ENCODE results near the gene GALNS. TPM values are rescaled to one million over a fixed set of nuclear protein-coding genes. Genes with fewer than 3 reads are reported as not detected.

The GALNS gene
- total and polyA plus RNA-seq, 2 of the 13 experiments (the other 11 are each of a cell fraction or from before 2014, with no cell fraction given): 9.2 to 9.8 TPM

- TF ChIP-seq PRDM10 (CRISPR knock-in tag; IDR thresholded peaks at IDR 0.05; ENCODE audit: low read depth) (peak; percentile 79; the same call in 1 of the 2 replicates), DR1 (CRISPR knock-in tag; IDR thresholded peaks at IDR 0.05) (peak; percentile 55; the same call in 1 of the 2 replicates), CREM (IDR thresholded peaks at IDR 0.05) (no peak; the same call in 1 of the 2 replicates), CREM (CRISPR knock-in tag; IDR thresholded peaks at IDR 0.05) (no peak), ZNF331 (CRISPR knock-in tag; IDR thresholded peaks at IDR 0.05) (no peak), KMT2A (CRISPR knock-in tag; IDR thresholded peaks at IDR 0.05) (peak; percentile 41), ZNF570 (CRISPR knock-in tag; IDR thresholded peaks at IDR 0.05; ENCODE audit: borderline replicate concordance) (no peak), ZNF225 (CRISPR knock-in tag; IDR thresholded peaks at IDR 0.05) (no peak), TBP (CRISPR knock-in tag; IDR thresholded peaks at IDR 0.05) (peak; percentile 28; the same call in 1 of the 2 replicates), PRPF4 (IDR thresholded peaks at IDR 0.05; ENCODE audit: low read depth, low read length, poor library complexity, severe bottlenecking) (no peak), GABPB1 (CRISPR knock-in tag; IDR thresholded peaks at IDR 0.05) (no peak), ZNF777 (CRISPR knock-in tag; IDR thresholded peaks at IDR 0.05) (no peak; the same call in none of the 2 replicates), ELF4 (CRISPR knock-in tag; IDR thresholded peaks at IDR 0.05; ENCODE audit: borderline replicate concordance) (no peak; the same call in 1 of the 2 replicates), ZFP36L1 (CRISPR knock-in tag; IDR thresholded peaks at IDR 0.05) (no peak), CC2D1A (CRISPR knock-in tag; IDR thresholded peaks at IDR 0.05) (peak; percentile 52; the same call in 1 of the 2 replicates), ZBTB7A (CRISPR knock-in tag; IDR thresholded peaks at IDR 0.05) (peak; percentile 57; the same call in 1 of the 2 replicates), CENPX (CRISPR knock-in tag; IDR thresholded peaks at IDR 0.05) (no peak)
- TF ChIP-seq, protein P1, sequence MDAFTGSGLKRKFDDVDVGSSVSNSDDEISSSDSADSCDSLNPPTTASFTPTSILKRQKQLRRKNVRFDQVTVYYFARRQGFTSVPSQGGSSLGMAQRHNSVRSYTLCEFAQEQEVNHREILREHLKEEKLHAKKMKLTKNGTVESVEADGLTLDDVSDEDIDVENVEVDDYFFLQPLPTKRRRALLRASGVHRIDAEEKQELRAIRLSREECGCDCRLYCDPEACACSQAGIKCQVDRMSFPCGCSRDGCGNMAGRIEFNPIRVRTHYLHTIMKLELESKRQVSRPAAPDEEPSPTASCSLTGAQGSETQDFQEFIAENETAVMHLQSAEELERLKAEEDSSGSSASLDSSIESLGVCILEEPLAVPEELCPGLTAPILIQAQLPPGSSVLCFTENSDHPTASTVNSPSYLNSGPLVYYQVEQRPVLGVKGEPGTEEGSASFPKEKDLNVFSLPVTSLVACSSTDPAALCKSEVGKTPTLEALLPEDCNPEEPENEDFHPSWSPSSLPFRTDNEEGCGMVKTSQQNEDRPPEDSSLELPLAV (CRISPR knock-in tag; conservative IDR thresholded peaks at IDR 0.05; ENCODE audit: low read depth): no peak
- TF ChIP-seq, protein P2, sequence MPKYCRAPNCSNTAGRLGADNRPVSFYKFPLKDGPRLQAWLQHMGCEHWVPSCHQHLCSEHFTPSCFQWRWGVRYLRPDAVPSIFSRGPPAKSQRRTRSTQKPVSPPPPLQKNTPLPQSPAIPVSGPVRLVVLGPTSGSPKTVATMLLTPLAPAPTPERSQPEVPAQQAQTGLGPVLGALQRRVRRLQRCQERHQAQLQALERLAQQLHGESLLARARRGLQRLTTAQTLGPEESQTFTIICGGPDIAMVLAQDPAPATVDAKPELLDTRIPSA (CRISPR knock-in tag; IDR thresholded peaks at IDR 0.05; ENCODE audit: borderline replicate concordance): no peak; the same call in 1 of the 2 replicates
- TF ChIP-seq, protein P3, sequence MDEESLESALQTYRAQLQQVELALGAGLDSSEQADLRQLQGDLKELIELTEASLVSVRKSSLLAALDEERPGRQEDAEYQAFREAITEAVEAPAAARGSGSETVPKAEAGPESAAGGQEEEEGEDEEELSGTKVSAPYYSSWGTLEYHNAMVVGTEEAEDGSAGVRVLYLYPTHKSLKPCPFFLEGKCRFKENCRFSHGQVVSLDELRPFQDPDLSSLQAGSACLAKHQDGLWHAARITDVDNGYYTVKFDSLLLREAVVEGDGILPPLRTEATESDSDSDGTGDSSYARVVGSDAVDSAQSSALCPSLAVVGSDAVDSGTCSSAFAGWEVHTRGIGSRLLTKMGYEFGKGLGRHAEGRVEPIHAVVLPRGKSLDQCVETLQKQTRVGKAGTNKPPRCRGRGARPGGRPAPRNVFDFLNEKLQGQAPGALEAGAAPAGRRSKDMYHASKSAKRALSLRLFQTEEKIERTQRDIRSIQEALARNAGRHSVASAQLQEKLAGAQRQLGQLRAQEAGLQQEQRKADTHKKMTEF (CRISPR knock-in tag; IDR thresholded peaks at IDR 0.05): no peak; the same call in 1 of the 2 replicates
Measured at GRCh38 chr16:88810912-88811768, 45.6 kb downstream of the GALNS start (continued).
